Panc1 (cell line): ENCODE results near the gene FFAR1. TPM values are rescaled to one million over a fixed set of nuclear protein-coding genes. Genes with fewer than 3 reads are reported as not detected.

ENCODE experiments used
- ATAC-seq: fragments of 200-7000 bp; cut with Tn5 transposase; 2 replicates; pipeline ENCODE4 v1.9.1; 2020; ENCODE audit warnings: mild to moderate bottlenecking, moderate library complexity
- BruUV-seq: library from RNA; stranded (reverse); fragments of 400-500 nt; replicated peaks from 2 replicates; lab custom pipeline; 2021; lab: Mats Ljungman, UMichigan
- CTCF ChIA-PET: fragments of 300-600 bp; sonication (Branson Sonifier 250); formaldehyde crosslinking; loops from one replicate; lab custom pipeline; 2022; ENCODE audit warnings: antibody characterized with exemption; lab: Charles Lee
- POLR2A ChIA-PET: fragments of 300-600 bp; sonication (Branson Sonifier 250); formaldehyde crosslinking; loops from one replicate; lab custom pipeline; 2022; ENCODE audit warnings: antibody characterized with exemption; lab: Charles Lee
- DNase-seq: peaks from one replicate; pipeline ENCODE4 v3.0.0-alpha.2; 2010; ENCODE audit warnings: low read depth, low spot score
- H3K27ac ChIP-seq: 2 replicates; pipeline ENCODE4 v1.5.1; 2011; ENCODE audit warnings: mild to moderate bottlenecking, low read length, inconsistent platforms
- H3K27me3 ChIP-seq: fragments of 200-500 bp; sonication (Bioruptor generic); 2 replicates; pipeline ENCODE4 v1.6.0; 2014; ENCODE audit warnings: low read length, inconsistent platforms; ENCODE audit not compliant: control insufficient read depth, insufficient read depth
- H3K36me3 ChIP-seq: fragments of 200-500 bp; sonication (Bioruptor generic); 2 replicates; pipeline ENCODE4 v1.5.1; 2014; ENCODE audit warnings: inconsistent platforms, mild to moderate bottlenecking, low read length, moderate library complexity; ENCODE audit not compliant: control insufficient read depth, insufficient read depth
- H3K4me1 ChIP-seq: 2 replicates; pipeline ENCODE4 v1.5.1; 2011; ENCODE audit warnings: inconsistent platforms, mild to moderate bottlenecking, low read length, moderate library complexity; ENCODE audit not compliant: control insufficient read depth, insufficient read depth
- H3K4me3 ChIP-seq, 2 experiments: 2 replicates each; pipeline ENCODE4 v1.5.1; 2011 to 2012; ENCODE audit warnings: low read depth in 2 of 2, low read length in 2 of 2, mild to moderate bottlenecking in 2 of 2, inconsistent platforms in 1 of 2, moderate library complexity in 1 of 2
- H3K9me3 ChIP-seq: fragments of 200-500 bp; sonication (Bioruptor generic); 2 replicates; pipeline ENCODE4 v1.5.1; 2014; ENCODE audit warnings: low read depth, mild to moderate bottlenecking, inconsistent platforms, low read length, moderate library complexity; ENCODE audit not compliant: control insufficient read depth, insufficient read depth
- POLR2AphosphoS5 ChIP-seq: IDR thresholded peaks from 2 replicates; pipeline ENCODE4 v1.6.1; 2012; ENCODE audit warnings: mild to moderate bottlenecking, low read depth, low read length, moderate library complexity
- SIN3A ChIP-seq: IDR thresholded peaks from 2 replicates; pipeline ENCODE4 v1.6.1; 2012; ENCODE audit warnings: low read depth, mild to moderate bottlenecking, low read length, moderate library complexity, borderline replicate concordance; ENCODE audit not compliant: insufficient read depth
- TCF7L2 ChIP-seq: IDR thresholded peaks from 2 replicates; pipeline ENCODE4 v1.6.1; 2011; ENCODE audit warnings: mild to moderate bottlenecking, low read depth, low read length, inconsistent platforms
- in situ Hi-C: cut with HindIII; loops from 2 replicates; pipeline ENCODE4 v1.10.0; 2016; ENCODE audit warnings: low sequenced_read_pairs, low pct_unique_long_range_greater_than_20kb
- intact Hi-C: fragments of 100-400 bp; cut with micrococcal nuclease; formaldehyde crosslinking; loops from one replicate; pipeline ENCODE4 v1.10.0; 2022; ENCODE audit not compliant: unreplicated experiment
- total RNA-seq: library from RNA; stranded (reverse); gene quantifications from one replicate; pipeline ENCODE4 v1.2.1, GENCODE V29; 2021; ENCODE audit not compliant: unreplicated experiment
- TF ChIP-seq, protein P1 (sequence below): fragments of 450-650 bp; IDR thresholded peaks from 2 replicates; pipeline ENCODE4 v1.5.1; 2017; ENCODE audit warnings: mild to moderate bottlenecking
- TF ChIP-seq, protein P2 (sequence below), 2 experiments: IDR thresholded peaks; 2 replicates each; pipeline ENCODE4 v1.6.1; 2011 to 2012; ENCODE audit warnings: low read depth in 2 of 2, control low read depth in 1 of 2, low read length in 1 of 2, mild to moderate bottlenecking in 1 of 2, moderate library complexity in 1 of 2; ENCODE audit not compliant: insufficient read depth in 1 of 2

Gene FFAR1
- total RNA-seq, 1 experiment from 2014 or later: not detected

DNA sequence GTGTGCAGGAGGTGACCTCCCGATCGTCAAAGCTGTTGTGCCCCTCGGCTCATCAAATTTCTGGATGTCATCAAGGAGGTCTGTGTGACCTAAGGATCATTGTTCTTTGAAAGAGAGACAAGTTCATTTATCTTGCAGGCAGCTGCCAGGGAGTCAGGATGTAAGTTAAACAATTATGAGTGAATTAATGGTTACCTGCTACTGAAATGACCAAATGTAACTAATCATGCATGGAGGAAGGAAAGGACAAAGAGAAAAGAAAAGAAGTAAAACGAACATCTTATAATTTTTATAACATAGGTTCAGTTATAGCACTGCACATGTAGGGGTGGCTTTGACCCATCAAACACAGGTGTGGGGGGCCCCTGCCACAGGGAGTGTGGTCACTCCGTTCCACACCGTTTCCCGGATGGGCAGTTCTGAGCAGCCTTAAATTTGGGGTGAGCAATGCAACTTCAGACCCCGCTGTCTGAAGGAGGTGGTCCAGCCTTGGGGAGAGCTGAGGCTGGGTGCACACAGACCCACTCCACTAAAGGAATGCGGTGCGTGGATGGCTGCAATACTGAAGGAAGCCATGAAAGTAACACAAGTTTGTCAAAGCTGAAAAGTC is 13.5 kb upstream of the FFAR1 start:
- intact Hi-C loops: no loop called here
- CTCF ChIA-PET: no interaction called here
- no TSS peak for BruUV-seq

DNA sequence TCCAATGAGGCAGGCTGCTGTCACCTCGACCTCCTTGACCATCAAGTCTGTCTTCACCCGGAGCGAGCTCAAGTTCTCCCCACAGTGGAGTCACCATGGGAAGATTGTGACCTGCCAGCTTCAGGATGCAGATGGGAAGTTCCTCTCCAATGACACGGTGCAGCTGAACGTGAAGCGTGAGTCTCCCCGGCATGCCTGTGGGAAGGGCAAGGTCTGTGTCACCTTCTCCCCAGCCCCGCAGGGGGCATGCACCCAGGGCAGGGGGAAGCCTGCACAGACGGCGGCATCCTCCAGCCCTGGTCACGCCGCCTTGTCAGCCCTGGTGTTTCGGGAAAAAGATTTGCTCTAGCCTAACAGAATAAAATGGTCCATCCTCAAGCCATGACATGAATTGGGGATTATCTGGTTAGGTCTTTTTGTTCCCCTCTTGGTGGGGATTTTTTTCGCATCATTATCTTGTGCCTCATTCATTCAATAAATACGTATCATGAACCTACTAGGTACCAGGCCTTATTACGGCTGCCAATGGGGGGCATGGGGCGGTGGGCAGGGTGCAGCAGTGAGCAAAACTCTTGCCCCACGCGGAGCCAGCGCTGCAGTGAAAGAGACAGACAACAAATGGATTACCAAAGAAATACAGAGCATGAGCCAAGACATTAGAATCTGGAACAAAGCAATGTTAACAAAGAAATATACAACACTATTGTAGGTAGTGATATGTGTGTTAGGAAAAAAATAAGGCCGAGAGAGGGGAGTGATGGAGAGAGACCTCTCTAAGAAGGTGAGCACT is 11.3 kb upstream of the FFAR1 start:
- ChIA-PET CTCF (no interaction called here), POLR2A (no interaction called here)
- intact Hi-C loops: no loop called here
- no peak overlapping the region for H3K27ac ChIP-seq
- TF ChIP-seq TCF7L2 (no peak), SIN3A (no peak), POLR2AphosphoS5 (no peak)
- TF ChIP-seq, protein P1, sequence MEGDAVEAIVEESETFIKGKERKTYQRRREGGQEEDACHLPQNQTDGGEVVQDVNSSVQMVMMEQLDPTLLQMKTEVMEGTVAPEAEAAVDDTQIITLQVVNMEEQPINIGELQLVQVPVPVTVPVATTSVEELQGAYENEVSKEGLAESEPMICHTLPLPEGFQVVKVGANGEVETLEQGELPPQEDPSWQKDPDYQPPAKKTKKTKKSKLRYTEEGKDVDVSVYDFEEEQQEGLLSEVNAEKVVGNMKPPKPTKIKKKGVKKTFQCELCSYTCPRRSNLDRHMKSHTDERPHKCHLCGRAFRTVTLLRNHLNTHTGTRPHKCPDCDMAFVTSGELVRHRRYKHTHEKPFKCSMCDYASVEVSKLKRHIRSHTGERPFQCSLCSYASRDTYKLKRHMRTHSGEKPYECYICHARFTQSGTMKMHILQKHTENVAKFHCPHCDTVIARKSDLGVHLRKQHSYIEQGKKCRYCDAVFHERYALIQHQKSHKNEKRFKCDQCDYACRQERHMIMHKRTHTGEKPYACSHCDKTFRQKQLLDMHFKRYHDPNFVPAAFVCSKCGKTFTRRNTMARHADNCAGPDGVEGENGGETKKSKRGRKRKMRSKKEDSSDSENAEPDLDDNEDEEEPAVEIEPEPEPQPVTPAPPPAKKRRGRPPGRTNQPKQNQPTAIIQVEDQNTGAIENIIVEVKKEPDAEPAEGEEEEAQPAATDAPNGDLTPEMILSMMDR: no peak
- TF ChIP-seq, protein P2, sequence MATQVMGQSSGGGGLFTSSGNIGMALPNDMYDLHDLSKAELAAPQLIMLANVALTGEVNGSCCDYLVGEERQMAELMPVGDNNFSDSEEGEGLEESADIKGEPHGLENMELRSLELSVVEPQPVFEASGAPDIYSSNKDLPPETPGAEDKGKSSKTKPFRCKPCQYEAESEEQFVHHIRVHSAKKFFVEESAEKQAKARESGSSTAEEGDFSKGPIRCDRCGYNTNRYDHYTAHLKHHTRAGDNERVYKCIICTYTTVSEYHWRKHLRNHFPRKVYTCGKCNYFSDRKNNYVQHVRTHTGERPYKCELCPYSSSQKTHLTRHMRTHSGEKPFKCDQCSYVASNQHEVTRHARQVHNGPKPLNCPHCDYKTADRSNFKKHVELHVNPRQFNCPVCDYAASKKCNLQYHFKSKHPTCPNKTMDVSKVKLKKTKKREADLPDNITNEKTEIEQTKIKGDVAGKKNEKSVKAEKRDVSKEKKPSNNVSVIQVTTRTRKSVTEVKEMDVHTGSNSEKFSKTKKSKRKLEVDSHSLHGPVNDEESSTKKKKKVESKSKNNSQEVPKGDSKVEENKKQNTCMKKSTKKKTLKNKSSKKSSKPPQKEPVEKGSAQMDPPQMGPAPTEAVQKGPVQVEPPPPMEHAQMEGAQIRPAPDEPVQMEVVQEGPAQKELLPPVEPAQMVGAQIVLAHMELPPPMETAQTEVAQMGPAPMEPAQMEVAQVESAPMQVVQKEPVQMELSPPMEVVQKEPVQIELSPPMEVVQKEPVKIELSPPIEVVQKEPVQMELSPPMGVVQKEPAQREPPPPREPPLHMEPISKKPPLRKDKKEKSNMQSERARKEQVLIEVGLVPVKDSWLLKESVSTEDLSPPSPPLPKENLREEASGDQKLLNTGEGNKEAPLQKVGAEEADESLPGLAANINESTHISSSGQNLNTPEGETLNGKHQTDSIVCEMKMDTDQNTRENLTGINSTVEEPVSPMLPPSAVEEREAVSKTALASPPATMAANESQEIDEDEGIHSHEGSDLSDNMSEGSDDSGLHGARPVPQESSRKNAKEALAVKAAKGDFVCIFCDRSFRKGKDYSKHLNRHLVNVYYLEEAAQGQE (IDR thresholded peaks at IDR 0.05; ENCODE audit: insufficient read depth in 1 of 2, low read depth in 2 of 2, low read length in 1 of 2): no peak
- H3K4me1 ChIP-seq: no peaks in the 10 kb centered on the region
- in situ Hi-C loops: no loop called here
- H3K9me3 ChIP-seq: no peaks in the 10 kb centered on the region
- no peaks in the 10 kb centered on the region for H3K27me3 ChIP-seq
- H3K36me3 ChIP-seq: no peaks in the 10 kb centered on the region
- H3K4me3 ChIP-seq: no peak overlapping the region
- ATAC-seq (no peak), DNase-seq (no peak)
- BruUV-seq: no TSS peak

More for the DNA sequence above, 13.5 kb upstream of the FFAR1 start:
- in situ Hi-C loops: no loop called here
- POLR2A ChIA-PET: no interaction called here
- no peak overlapping the region for H3K27ac ChIP-seq
- no peak overlapping the region for H3K4me3 ChIP-seq
- TF ChIP-seq POLR2AphosphoS5: no peak
- no peak for TF ChIP-seq TCF7L2
- TF ChIP-seq, protein P1: no peak
- TF ChIP-seq, protein P2 (IDR thresholded peaks at IDR 0.05; ENCODE audit: insufficient read depth in 1 of 2, low read depth in 2 of 2, low read length in 1 of 2): no peak
- TF ChIP-seq SIN3A: no peak
- no peaks in the 10 kb centered on the region for H3K36me3 ChIP-seq
- no peaks in the 10 kb centered on the region for H3K9me3 ChIP-seq
- H3K4me1 ChIP-seq: no peaks in the 10 kb centered on the region
- no peak for ATAC-seq
- no peak for DNase-seq
- H3K27me3 ChIP-seq: no peaks in the 10 kb centered on the region
